ENCODE results near the gene CD74. TPM values are rescaled to one million over a fixed set of nuclear protein-coding genes. Genes with fewer than 3 reads are reported as not detected.

The CD74 gene
- total and polyA plus RNA-seq, 12 donors = 120 to 2,270 (median 299) TPM

DNA sequence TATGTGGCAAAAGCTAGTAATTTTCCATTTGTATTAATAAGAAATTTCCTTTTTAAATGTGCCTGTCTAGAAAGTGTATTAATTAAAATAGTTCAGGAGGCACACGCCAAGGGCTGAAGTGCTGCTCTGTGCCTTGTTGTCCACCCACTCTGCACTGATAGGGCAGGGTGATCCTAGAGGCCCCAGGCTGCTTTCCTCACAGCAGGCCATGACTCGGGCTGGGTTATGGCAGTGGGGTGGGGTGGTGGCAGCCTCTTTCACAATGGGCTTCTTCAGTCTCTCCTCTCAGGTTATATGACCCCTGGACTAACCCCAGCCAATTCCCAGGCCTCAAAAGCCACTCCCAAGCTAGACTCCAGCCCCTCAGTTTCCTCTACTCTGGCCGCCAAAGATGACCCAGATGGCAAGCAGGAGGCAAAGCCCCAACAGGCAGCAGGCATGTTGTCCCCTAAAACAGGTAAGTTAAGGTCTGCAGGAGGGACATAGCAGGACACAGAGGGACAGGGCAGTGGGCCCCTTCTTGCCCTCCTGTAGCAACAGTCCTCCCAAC is 19.5 kb downstream of the CD74 start:
- Histone ChIP-seq H3K4me3 (no peak overlapping the region), H3K27me3 (no peaks in the 10 kb centered on the region), H3K4me1 (no peaks in the 10 kb centered on the region), H3K36me3 (peaks cover 0 to 100% (median 51%) of the 10 kb centered on the region in 9 donors), H3K27ac (no peak overlapping the region), H3K9me3 (no peaks in the 10 kb centered on the region)
- intact Hi-C loops (cut with DNase I) = no loop called here
- WGBS, 2 donors = 90 to 92% methylated on average over 3 of the region's 3 CpGs
- ATAC-seq (no peak), DNase-seq (no peak)
- no peak for TF ChIP-seq CTCF (IDR thresholded peaks at IDR 0.05)

- intact Hi-C loops (cut with DNase I) = no loop called here
- H3K4me1 ChIP-seq = no peaks in the 10 kb centered on the region
- H3K36me3 ChIP-seq = peaks cover 0 to 100% (median 49%) of the 10 kb centered on the region in 9 donors
- H3K27me3 ChIP-seq = no peaks in the 10 kb centered on the region
- no peaks in the 10 kb centered on the region for H3K9me3 ChIP-seq
- no peak for TF ChIP-seq CTCF (IDR thresholded peaks at IDR 0.05)
- ATAC-seq (no peak), DNase-seq (no peak)
- 91 to 95% methylated on average over 7 of the region's 7 CpGs for WGBS, 2 donors
- no peak overlapping the region for H3K27ac ChIP-seq
- no peak overlapping the region for H3K4me3 ChIP-seq
Observed at GRCh38 chr5:150392680-150393079, 20.0 kb downstream of the CD74 start.

DNA sequence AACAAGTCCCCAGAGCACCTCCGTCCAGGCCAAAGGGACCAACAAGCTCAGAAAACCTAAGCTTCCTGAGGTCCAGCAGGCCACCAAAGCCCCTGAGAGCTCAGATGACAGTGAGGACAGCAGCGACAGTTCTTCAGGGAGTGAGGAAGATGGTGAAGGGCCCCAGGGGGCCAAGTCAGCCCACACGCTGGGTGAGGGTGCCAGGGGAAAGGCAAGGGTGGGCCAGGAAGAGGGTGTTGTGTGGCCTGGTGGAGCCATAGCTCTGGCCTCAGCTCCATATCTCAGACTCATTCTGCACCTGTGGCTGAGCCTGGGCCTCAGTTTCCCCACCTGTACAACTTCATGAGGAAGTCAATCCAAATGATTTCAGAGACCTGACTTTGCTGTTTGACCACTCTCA is 20.7 kb downstream of the CD74 start:
- H3K4me3 ChIP-seq = no peak overlapping the region
- no peaks in the 10 kb centered on the region for H3K9me3 ChIP-seq
- ATAC-seq = no peak
- DNase-seq = no peak
- no peak for TF ChIP-seq CTCF (IDR thresholded peaks at IDR 0.05)
- no peak overlapping the region for H3K27ac ChIP-seq
- peaks cover 0 to 100% (median 51%) of the 10 kb centered on the region in 9 donors for H3K36me3 ChIP-seq
- WGBS, 2 donors = 93 to 97% methylated on average over 3 of the region's 3 CpGs
- no peaks in the 10 kb centered on the region for H3K27me3 ChIP-seq
- H3K4me1 ChIP-seq = no peaks in the 10 kb centered on the region
- intact Hi-C loops (cut with DNase I) = no loop called here

DNA sequence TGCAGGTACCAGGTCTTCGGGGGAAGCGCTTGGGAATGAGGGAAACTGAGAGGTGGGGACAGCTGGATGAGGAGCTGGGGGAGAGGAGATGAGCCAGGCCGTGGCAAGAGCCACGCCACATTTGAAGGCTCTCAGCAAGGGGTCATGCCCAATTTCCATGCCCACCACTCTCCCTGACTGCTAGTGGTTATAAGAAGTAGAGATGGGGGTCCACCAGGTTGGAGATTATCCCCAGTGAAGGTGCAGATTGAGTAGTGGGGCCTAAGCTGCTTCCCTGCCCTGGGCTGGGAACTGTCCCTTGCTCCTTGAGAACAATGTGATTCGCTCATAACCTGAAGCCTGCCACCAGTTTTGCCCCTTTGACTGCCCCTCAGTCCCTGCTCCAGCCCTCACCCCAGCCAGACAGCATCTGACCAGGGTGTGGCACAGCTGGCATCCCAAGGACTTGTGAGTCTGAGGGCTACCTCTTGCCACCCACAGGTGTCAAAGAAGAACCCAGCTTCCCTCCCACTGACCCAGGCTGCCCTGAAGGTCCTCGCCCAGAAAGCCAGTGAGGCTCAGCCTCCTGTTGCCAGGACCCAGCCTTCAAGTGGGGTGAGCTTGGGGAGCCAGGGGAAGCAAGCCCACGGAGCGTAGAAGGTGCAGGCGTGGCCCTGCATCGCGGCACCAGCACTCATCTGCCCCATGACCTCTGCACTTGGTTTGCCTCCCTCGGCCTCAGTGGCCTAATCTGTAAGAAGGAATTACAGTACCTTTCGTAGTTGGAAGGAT is 21.5 kb downstream of the CD74 start:
- Histone ChIP-seq H3K4me1 (no peaks in the 10 kb centered on the region), H3K9me3 (no peaks in the 10 kb centered on the region), H3K36me3 (peaks cover 0 to 100% (median 49%) of the 10 kb centered on the region in 9 donors), H3K27ac (no peak overlapping the region), H3K27me3 (no peaks in the 10 kb centered on the region), H3K4me3 (no peak overlapping the region)
- intact Hi-C loops (cut with DNase I) = no loop called here
- 94 to 96% methylated on average over 13 of the region's 13 CpGs for WGBS, 2 donors
- no peak for ATAC-seq
- no peak for TF ChIP-seq CTCF (IDR thresholded peaks at IDR 0.05)
- no peak for DNase-seq
